ENCODE data around the gene RABL3. TPM values are rescaled to one million over a fixed set of nuclear protein-coding genes. Genes with fewer than 3 reads are reported as not detected.

Gene RABL3
- total and polyA plus RNA-seq, 2 of the 13 experiments (the other 11 are each of a cell fraction or from before 2014, with no cell fraction given): 4.8 to 31.9 TPM

- TF ChIP-seq RNF219 (CRISPR knock-in tag; IDR thresholded peaks at IDR 0.05) (no peak), MLLT10 (CRISPR knock-in tag; IDR thresholded peaks at IDR 0.05) (no peak)
Observed at GRCh38 chr3:120685411-120685810, 56.9 kb downstream of the RABL3 start (continued).

GRCh38 chr3:120684896-120685295 is 57.4 kb downstream of the RABL3 start:
- no TSS peak for BruUV-seq (replicated peaks)
- CTCF ChIA-PET (ENCODE audit: low intra/inter-chr PET ratio, low total read pairs): no interaction called here
- TF ChIP-seq ARID4A (CRISPR knock-in tag; IDR thresholded peaks at IDR 0.05; ENCODE audit: borderline replicate concordance) (no peak), GATA4 (IDR thresholded peaks at IDR 0.05; ENCODE audit: borderline replicate concordance, low read depth) (no peak), ARNT (IDR thresholded peaks at IDR 0.05) (no peak), ZNF512 (CRISPR knock-in tag; IDR thresholded peaks at IDR 0.05) (no peak), TFDP1 (CRISPR knock-in tag; IDR thresholded peaks at IDR 0.05; ENCODE audit: borderline replicate concordance) (no peak), TCF7 (IDR thresholded peaks at IDR 0.05; ENCODE audit: low read depth) (no peak), ZNF362 (CRISPR knock-in tag; IDR thresholded peaks at IDR 0.05; ENCODE audit: borderline replicate concordance) (no peak), TIGD3 (CRISPR knock-in tag; IDR thresholded peaks at IDR 0.05; ENCODE audit: borderline replicate concordance) (no peak)

More at GRCh38 chr3:120684896-120685295, 57.4 kb downstream of the RABL3 start:
- H4K20me1 ChIP-seq (ENCODE audit: insufficient read depth, low read length): no peaks in the 10 kb centered on the region
- DNase-seq (ENCODE audit: low spot score): no peak
- no peak overlapping the region for H3K4me3 ChIP-seq (replicated peaks in 1 of 3; ENCODE audit: insufficient read depth in 1 of 3, low read depth in 2 of 3, low read length in 3 of 3)
- H3K9me3 ChIP-seq (ENCODE audit: low read length): no peaks in the 10 kb centered on the region
- H3K4me1 ChIP-seq (ENCODE audit: insufficient read depth, low read length): peaks cover 45% of the 10 kb centered on the region
- no peaks in the 10 kb centered on the region; a peak in 1 of 5 replicates for H3K27me3 ChIP-seq (ENCODE audit: control insufficient read depth in 1 of 2, insufficient read depth in 2 of 2, low read length in 2 of 2)
- H3K79me2 ChIP-seq (ENCODE audit: insufficient read depth, low read length): peaks cover 24% of the 10 kb centered on the region
- in situ Hi-C loops (cut with HindIII; ENCODE audit: extremely low pct_ligation_motif_present, low pct_unique_long_range_greater_than_20kb): no loop called here
- 97% methylated on average over 4 of the region's 4 CpGs for WGBS (ENCODE audit: low lambda C conversion rate)
- intact Hi-C loops (cut with micrococcal nuclease; ENCODE audit: unreplicated experiment): no loop called here
- POLR2A ChIA-PET: no interaction called here
- ATAC-seq: no peak
- 0 out of 5 replicates have a peak, but pooled peaks cover 0 to 4% of the 10 kb centered on the region in 2 experiments for H3K36me3 ChIP-seq (replicated peaks in 1 of 2; ENCODE audit: control insufficient read depth in 1 of 2, insufficient read depth in 2 of 2, low read length in 2 of 2)
- H3K9ac ChIP-seq (ENCODE audit: insufficient read depth, low read depth, low read length): no peak overlapping the region
- H2AFZ ChIP-seq (ENCODE audit: low read length): no peak overlapping the region
- H3K27ac ChIP-seq (ENCODE audit: extremely low read length, insufficient read depth, low read length): no peak overlapping the region
- FAIRE-seq: no peak
- no peak overlapping the region for H3K4me2 ChIP-seq (ENCODE audit: low read depth, low read length)

All from HepG2 (cell line).